Neural progenitor cell (in vitro differentiated cells): Measurements from ENCODE around the gene DCDC1. TPM values are rescaled to one million over a fixed set of nuclear protein-coding genes. Genes with fewer than 3 reads are reported as not detected.

ENCODE experiments used
- DNase-seq: peaks from one replicate; pipeline ENCODE4 v3.0.0-alpha.2; 2016; ENCODE audit warnings: low spot score
- H2AFZ ChIP-seq: fragments of 200-600 bp; sonication (generic); replicated peaks from 2 replicates; pipeline ENCODE4 v1.6.1; 2016; ENCODE audit warnings: antibody characterized with exemption
- H3F3A ChIP-seq: fragments of 200-600 bp; sonication (generic); 2 replicates; pipeline ENCODE4 v1.6.1; 2016; ENCODE audit warnings: antibody characterized with exemption, low read depth
- H3K27ac ChIP-seq: fragments of 200-600 bp; sonication (generic); 2 replicates; pipeline ENCODE4 v1.5.1; 2016; ENCODE audit warnings: mild to moderate bottlenecking
- H3K27me3 ChIP-seq: fragments of 200-600 bp; sonication (generic); 2 replicates; pipeline ENCODE4 v1.6.1; 2016; ENCODE audit warnings: mild to moderate bottlenecking, moderate library complexity
- H3K36me3 ChIP-seq: fragments of 200-600 bp; sonication (generic); 2 replicates; pipeline ENCODE4 v1.5.1; 2016
- H3K4me1 ChIP-seq: fragments of 200-600 bp; sonication (generic); 2 replicates; pipeline ENCODE4 v1.6.1; 2016; ENCODE audit warnings: mixed run types
- H3K4me2 ChIP-seq: fragments of 200-600 bp; sonication (generic); 2 replicates; pipeline ENCODE4 v1.6.1; 2016
- H3K4me3 ChIP-seq: fragments of 200-600 bp; sonication (generic); 2 replicates; pipeline ENCODE4 v1.5.1; 2016
- H3K79me2 ChIP-seq: fragments of 200-600 bp; sonication (generic); 2 replicates; pipeline ENCODE4 v1.6.1; 2016; ENCODE audit warnings: low read depth
- H3K9ac ChIP-seq: fragments of 200-600 bp; sonication (generic); 2 replicates; pipeline ENCODE4 v1.6.1; 2016
- H3K9me3 ChIP-seq: fragments of 200-600 bp; sonication (generic); 2 replicates; pipeline ENCODE4 v1.5.1; 2016; ENCODE audit warnings: low read depth
- H4K20me1 ChIP-seq: fragments of 200-600 bp; sonication (generic); 2 replicates; pipeline ENCODE4 v1.6.1; 2016; ENCODE audit warnings: low read depth
- H3K27ac Mint-ChIP-seq: 3 replicates; pipeline ENCODE4 v1.8.0; 2021; ENCODE audit warnings: mixed read lengths
- H3K27me3 Mint-ChIP-seq: 2 replicates; pipeline ENCODE4 v1.8.0; 2022; ENCODE audit warnings: low read depth, mild to moderate bottlenecking, inconsistent platforms, moderate library complexity, mixed read lengths; ENCODE audit not compliant: insufficient read depth
- H3K36me3 Mint-ChIP-seq: 3 replicates; pipeline ENCODE4 v1.8.0; 2021; ENCODE audit warnings: mixed read lengths
- H3K4me1 Mint-ChIP-seq: 3 replicates; pipeline ENCODE4 v1.8.0; 2021; ENCODE audit warnings: mixed read lengths
- H3K4me3 Mint-ChIP-seq: 3 replicates; pipeline ENCODE4 v1.8.0; 2021; ENCODE audit warnings: mild to moderate bottlenecking, moderate library complexity, mixed read lengths
- H3K9me3 Mint-ChIP-seq: 3 replicates; pipeline ENCODE4 v1.8.0; 2020; ENCODE audit warnings: mixed read lengths
- CTCF ChIP-seq: fragments of 200-600 bp; sonication (generic); IDR thresholded peaks from 2 replicates; pipeline ENCODE4 v1.5.1; 2017; ENCODE audit warnings: antibody characterized with exemption, mild to moderate bottlenecking
- EZH2 ChIP-seq: fragments of 200-600 bp; sonication (generic); IDR thresholded peaks from 2 replicates; pipeline ENCODE4 v1.6.1; 2017; ENCODE audit warnings: antibody characterized with exemption, mild to moderate bottlenecking, moderate library complexity
- EZH2phosphoT487 ChIP-seq: fragments of 200-600 bp; sonication (generic); IDR thresholded peaks from 2 replicates; pipeline ENCODE4 v1.6.1; 2017; ENCODE audit warnings: antibody characterized with exemption
- total RNA-seq: library from RNA; depleted of rRNA; stranded (reverse); fragments of >200 nt; gene quantifications from 2 replicates; pipeline ENCODE4 v1.2.3, GENCODE V29; 2015; ENCODE audit warnings: low replicate concordance

DCDC1 gene
- total RNA-seq, 1 donor from 2014 or later: 5.0 TPM

DNA sequence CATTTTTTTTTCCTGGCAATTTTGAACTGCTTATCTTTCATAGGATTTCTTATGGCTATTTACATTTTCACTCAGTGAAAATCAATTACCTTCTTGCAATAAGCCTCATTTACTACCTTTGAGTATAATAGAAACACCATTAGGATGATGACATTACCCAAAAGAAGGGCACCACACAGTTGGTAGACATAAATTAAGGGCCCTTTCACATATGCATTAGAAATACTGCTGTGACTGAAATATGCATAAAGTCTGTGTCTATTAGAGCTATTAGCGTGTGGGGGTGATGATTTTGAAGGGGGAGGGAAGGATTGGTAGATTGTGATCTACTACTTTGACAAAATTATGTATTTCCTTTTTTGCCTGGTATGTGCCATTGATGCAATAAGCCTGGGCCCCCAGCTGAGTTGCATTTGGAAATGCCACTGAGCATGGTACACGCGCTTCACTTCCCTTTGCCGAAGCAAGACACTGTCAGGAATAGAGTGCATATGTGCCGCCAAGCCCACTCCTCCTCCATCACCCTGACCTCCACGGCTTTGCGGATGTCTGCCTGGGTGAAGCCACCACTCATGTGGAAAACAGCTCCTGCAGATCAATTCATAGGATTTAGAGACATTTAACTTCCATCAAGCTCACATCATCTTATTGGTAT is 339.3 kb downstream of the DCDC1 start:
- Histone ChIP-seq H3K4me3 (no peak overlapping the region), H3K4me1 (peaks cover 9% of the 10 kb centered on the region), H3K27me3 (no peaks in the 10 kb centered on the region), H3K79me2 (no peaks in the 10 kb centered on the region), H3K4me2 (no peak overlapping the region), H3F3A (no peaks in the 10 kb centered on the region), H3K9ac (no peak overlapping the region), H4K20me1 (no peaks in the 10 kb centered on the region), H3K9me3 (no peaks in the 10 kb centered on the region), H3K27ac (no peak overlapping the region), H3K36me3 (no peaks in the 10 kb centered on the region), H2AFZ (no peak overlapping the region)
- H3K36me3 Mint-ChIP-seq: no peaks in the 10 kb centered on the region
- H3K27me3 Mint-ChIP-seq: no peaks in the 10 kb centered on the region
- no peak overlapping the region for H3K27ac Mint-ChIP-seq
- TF ChIP-seq CTCF (no peak), EZH2phosphoT487 (no peak), EZH2 (no peak)
- no peak for DNase-seq
- no peaks in the 10 kb centered on the region for H3K9me3 Mint-ChIP-seq
- H3K4me3 Mint-ChIP-seq: no peak overlapping the region
- peaks cover 11% of the 10 kb centered on the region for H3K4me1 Mint-ChIP-seq

- no peaks in the 10 kb centered on the region for H4K20me1 ChIP-seq
- DNase-seq: no peak
- no peak overlapping the region for H3K4me2 ChIP-seq
- no peak overlapping the region for H3K4me3 ChIP-seq
- no peaks in the 10 kb centered on the region for H3F3A ChIP-seq
- no peak overlapping the region for H3K9ac ChIP-seq
- Mint-ChIP-seq H3K4me1 (peaks cover 6% of the 10 kb centered on the region), H3K4me3 (no peak overlapping the region), H3K27me3 (no peaks in the 10 kb centered on the region), H3K27ac (no peak overlapping the region), H3K36me3 (no peaks in the 10 kb centered on the region), H3K9me3 (no peaks in the 10 kb centered on the region)
- H3K36me3 ChIP-seq: no peaks in the 10 kb centered on the region
- H3K27me3 ChIP-seq: no peaks in the 10 kb centered on the region
- no peaks in the 10 kb centered on the region for H3K79me2 ChIP-seq
- no peak overlapping the region for H3K27ac ChIP-seq
- H3K4me1 ChIP-seq: peaks cover 4% of the 10 kb centered on the region
- no peak overlapping the region for H2AFZ ChIP-seq
- no peaks in the 10 kb centered on the region for H3K9me3 ChIP-seq
- TF ChIP-seq EZH2phosphoT487 (no peak), EZH2 (no peak), CTCF (no peak)
Observed at GRCh38 chr11:31026315-31026714, 343.2 kb downstream of the DCDC1 start.

GRCh38 chr11:31022080-31022479 is 347.5 kb downstream of the DCDC1 start:
- Mint-ChIP-seq H3K4me3 (no peak overlapping the region), H3K27me3 (no peaks in the 10 kb centered on the region), H3K27ac (no peak overlapping the region), H3K9me3 (no peaks in the 10 kb centered on the region), H3K4me1 (no peaks in the 10 kb centered on the region), H3K36me3 (no peaks in the 10 kb centered on the region)
- H3K79me2 ChIP-seq: no peaks in the 10 kb centered on the region
- H3K36me3 ChIP-seq: no peaks in the 10 kb centered on the region
- H3K4me2 ChIP-seq: no peak overlapping the region
- TF ChIP-seq CTCF (no peak), EZH2 (no peak)
- no peak overlapping the region for H3K9ac ChIP-seq
- peaks cover 4% of the 10 kb centered on the region for H3K4me1 ChIP-seq
- H3K4me3 ChIP-seq: no peak overlapping the region
- H3F3A ChIP-seq: no peaks in the 10 kb centered on the region
- no peaks in the 10 kb centered on the region for H3K9me3 ChIP-seq
- H2AFZ ChIP-seq: no peak overlapping the region
- H4K20me1 ChIP-seq: no peaks in the 10 kb centered on the region
- H3K27ac ChIP-seq: no peak overlapping the region
- H3K27me3 ChIP-seq: no peaks in the 10 kb centered on the region
- no peak for DNase-seq
